NCI-H187 (cell line): ENCODE data around the gene WDR45.
A peak's percentile ranks its signal among the peaks of the same experiment; 100 is the strongest.

Source experiments
- DNase-seq, 2 experiments: peaks; one replicate each; lab custom pipeline; 2025; lab: John Stamatoyannopoulos, UW

WDR45 gene

GRCh38 chrX:49073601-49074575, 5.8 kb downstream of the WDR45 start, which contains the start of gene PRAF2:
TSS of gene PRAF2 (minus strand) at chrX:49074002. CDS start at chrX:49073987, 15 bp downstream.
- DNase-seq, result peak; percentile 26 to 57

- no peak for DNase-seq
These were observed 7.0 kb downstream of the WDR45 start for GRCh38 chrX:49072712-49073095.

GRCh38 chrX:49071877-49072711, 7.6 kb downstream of the WDR45 start:
- no peak for DNase-seq

- DNase-seq, result no peak
These were observed 8.7 kb downstream of the WDR45 start for GRCh38 chrX:49070988-49071387.

- DNase-seq, result no peak
These were observed 10.6 kb downstream of the WDR45 start for GRCh38 chrX:49069038-49069437.

DNA sequence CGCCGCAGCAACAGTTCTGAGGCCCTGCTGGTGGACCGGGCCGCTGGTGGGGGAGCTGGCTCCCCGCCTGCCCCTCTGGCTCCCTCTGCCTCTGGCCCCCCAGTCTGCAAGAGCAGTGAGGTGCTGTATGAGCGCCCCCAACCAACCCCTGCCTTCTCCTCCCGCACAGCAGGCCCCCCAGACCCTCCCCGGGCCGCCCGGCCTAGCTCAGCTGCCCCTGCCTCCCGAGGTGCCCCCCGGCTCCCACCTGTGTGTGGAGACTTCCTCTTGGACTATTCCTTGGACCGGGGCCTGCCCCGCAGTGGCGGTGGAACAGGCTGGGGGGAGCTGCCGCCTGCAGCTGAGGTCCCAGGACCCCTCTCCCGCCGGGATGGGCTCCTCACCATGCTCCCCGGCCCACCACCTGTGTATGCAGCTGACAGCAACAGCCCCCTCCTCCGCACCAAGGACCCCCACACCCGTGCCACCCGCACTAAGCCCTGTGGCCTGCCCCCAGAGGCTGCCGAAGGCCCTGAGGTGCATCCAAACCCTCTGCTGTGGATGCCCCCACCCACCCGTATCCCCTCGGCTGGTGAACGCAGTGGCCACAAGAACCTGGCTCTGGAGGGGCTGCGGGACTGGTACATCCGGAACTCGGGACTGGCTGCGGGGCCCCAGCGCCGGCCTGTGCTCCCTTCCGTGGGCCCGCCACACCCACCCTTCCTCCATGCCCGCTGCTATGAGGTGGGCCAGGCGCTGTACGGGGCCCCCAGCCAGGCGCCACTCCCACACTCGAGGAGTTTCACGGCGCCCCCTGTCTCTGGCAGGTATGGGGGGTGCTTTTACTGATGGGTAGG, 12.2 kb downstream of the WDR45 start:
- no peak for DNase-seq

DNA sequence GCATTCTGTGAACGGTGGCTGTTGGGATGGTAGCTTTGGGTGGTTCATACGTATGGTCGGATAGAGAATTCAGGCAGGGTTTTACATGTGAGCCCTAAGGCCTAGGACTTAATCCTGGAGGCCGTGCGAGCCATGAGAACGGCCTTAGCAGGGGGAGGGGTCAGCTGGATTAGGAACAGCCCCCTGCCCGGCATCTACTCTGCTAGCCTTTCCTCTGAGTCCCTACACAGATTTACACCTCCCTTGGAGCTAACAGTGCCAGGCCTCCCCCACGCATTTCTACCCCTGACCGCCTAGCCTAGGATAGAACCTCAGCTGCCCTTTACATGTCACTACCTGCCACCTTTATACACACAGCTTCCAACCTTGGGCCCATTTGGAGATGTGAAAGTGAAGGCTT, 13.0 kb downstream of the WDR45 start:
- no peak for DNase-seq

GRCh38 chrX:49066278-49066677, 13.4 kb downstream of the WDR45 start:
- no peak for DNase-seq

DNA sequence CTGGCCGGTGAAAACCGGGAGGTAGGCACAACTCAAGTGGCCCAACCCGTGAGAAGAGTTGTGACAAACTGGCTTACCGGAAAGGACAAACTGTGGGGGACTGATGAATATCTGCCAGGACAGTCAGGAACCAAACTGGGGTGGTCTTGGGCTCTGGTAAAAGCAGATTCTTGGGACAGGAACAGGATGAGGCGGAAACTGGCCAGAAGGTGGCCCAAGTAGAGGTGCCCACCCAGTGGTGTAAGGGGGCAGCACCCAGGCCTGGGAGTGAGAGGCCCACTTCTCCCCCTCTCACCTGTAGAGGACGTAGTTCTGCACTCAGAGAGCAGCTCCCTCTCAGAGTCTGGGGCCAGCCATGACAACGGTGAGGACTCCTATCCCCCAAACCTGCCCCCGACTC, 15.0 kb downstream of the WDR45 start:
- no peak for DNase-seq

DNA sequence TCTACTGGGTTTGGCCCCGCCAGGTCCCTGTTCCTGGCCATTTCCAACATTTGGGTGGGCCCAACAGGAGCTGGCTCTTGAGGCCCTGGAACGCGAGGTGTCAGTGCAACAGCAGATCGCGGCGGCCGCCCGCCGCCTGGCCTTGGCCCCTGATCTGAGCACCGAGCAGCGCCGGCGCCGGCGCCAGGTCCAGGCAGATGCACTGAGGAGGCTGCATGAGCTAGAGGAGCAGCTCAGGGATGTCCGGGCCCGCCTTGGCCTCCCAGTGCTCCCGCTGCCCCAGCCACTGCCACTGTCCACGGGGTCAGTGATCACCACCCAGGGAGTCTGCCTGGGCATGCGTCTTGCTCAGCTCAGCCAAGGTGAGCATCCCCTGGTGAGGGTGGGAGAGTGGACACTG, 15.4 kb downstream of the WDR45 start:
- DNase-seq, result no peak

DNA sequence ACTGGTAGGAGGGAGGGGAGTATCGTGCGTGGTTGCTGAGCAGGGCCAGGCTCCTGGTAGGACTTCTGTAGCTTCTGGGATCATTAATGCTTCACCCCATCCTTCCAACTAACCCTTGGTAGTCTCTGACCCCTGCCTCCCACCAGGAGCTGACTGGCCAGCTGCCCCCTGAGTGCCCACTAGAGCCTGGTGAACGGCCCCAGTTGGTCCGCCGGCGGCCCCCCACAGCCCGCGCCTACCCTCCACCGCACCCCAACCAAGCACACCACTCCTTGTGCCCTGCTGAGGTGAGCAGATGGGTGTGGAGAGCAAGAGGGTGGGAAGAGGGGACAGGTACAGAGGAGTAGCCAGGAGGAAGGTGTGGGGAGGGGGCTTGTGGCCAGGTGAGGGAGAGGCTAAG, 16.0 kb downstream of the WDR45 start:
- no peak for DNase-seq

DNA sequence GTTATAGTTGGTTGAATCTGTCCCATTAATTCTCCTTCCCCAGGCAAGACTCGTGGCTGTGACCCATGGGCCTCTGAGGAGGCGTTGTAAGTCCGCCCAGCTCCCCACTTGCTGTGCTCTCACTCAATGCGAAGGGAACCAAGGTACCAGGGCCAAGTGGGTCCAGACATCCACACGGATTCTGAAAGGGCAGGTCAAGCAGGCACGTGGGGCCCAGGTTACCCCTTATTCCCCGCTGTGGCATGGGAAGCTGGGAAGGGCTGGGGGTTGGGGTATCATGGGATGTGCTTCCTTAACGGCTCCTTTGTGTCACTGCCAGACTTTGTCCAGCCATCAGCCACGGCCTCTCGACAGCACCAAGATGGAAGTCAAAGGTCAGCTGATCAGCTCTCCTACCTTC, 17.8 kb downstream of the WDR45 start:
- no peak for DNase-seq

GRCh38 chrX:49061490-49061889, 18.2 kb downstream of the WDR45 start:
- DNase-seq, result no peak

DNA sequence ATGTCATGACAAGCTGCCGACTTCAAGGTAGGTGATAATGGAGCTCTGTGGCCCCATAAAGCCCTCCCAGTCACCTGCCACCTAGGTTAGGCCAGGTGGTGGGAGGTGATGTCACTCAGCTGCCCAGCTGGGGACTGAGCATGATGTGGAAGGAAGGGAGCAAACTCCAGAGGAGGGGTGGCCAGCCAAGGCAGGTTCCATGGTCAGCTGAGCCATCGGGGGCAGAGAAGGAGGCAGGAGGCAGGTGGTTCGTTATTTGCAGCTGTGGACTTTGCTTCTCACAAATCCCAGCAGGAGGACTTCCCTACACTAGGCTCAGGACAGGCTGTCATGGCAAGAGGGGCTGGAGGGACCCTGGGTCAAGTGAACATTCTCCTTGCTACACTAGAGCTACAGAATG, 18.8 kb downstream of the WDR45 start:
- DNase-seq, result no peak

DNA sequence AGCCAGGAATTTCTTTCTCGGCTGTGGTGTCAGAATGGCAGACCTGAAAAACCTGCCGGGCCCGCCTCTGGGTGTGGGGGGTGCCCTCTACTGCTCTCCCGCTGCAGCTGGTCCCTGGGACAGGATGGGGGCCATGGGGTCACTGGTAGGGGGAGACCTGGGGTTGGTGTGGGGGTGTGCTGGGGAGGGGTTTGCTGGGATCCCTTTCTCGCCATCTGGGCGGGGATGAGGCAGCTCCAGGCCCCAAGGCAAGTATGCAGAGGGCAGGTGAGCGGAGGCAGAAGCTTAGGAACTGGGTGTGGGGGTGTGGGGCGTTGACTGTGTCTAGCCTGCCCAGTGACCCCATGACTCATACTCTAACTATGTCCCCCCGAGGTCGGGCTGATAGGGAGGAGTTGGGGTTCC, 20.0 kb downstream of the WDR45 start:
- no peak for DNase-seq

GRCh38 chrX:49059201-49059600, 20.5 kb downstream of the WDR45 start:
- DNase-seq, result no peak

- DNase-seq, result no peak
These were observed 20.9 kb downstream of the WDR45 start, which contains the start of gene CCDC120 for GRCh38 chrX:49058794-49059193. TSS of gene CCDC120 (plus strand) at chrX:49058999. CDS start at chrX:49062042, 3,043 bp downstream.

DNA sequence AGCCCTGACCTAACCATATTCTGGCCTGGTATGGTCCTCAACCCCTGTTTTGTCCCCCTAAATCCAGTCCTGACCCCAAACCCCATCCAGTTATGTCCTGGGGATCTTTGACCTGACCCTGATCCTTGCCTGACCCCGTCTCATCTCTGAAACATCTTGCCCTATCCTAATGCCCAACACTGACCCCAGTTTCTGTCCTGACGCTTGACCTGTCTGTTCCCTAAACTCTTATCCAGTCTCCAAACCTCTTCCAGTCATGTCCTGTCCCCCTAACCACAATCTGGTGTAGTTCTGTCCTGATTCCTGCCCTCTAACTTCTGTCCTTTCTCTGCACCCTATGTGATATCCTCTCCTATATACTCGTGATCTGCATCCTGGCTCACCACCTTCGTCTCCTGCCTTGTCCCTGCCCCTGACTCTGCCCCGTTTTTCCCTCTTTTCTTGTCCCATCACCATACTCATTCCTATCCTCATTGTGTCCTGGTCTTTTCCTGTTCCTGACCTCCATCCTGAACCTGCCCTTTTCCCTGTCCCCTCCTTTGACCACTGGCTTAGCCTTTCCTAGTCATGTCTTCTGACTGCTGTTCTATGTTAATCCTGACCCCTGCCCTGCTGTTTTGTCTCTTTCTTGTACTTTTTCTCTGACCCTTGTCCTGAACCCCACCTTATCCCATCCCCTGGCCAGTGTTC, 25.5 kb downstream of the WDR45 start:
- no peak for DNase-seq

DNA sequence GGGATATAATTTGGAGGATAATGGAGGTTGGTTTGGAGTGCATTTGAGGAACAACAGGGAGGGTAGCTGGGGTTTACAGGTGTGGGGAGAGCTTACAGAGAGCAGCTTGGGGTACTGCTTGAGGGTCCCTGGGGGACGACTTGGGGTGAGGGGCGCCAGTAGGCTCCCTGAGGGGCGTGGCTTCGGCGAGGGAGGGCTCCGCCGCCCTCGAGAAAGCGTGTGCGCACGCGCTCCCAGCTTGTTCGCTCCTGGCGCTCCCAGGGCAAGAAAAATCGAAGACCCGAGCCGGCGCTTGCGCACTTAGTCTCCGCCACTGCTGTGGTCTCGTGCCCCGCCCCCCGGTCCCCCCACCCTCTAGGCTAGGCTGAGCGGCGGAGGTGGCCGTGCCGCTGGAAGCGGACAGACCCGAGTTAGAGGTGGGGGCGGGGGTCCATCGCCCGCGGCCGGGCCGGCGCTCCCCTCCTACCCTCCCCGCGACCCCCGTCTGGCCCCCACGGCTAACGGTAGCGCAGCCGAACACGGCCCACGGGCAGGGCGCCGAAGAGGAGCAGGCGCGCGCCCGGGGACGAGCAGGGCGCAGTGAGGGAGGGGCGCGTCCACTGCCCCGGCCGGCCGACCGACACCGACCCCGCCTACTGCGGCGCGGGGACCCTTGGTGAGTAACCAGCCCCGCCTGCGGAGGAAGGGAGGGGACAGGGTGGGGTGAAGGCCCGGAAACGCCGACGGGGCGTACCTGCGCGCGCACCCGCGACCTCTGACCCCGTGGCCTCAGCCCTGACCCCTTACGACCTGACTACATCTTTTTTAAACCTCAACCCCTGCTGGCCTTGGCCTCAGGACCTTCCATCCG, 26.2 kb downstream of the WDR45 start:
- peak in 1 of 2 experiments; percentile 3 for DNase-seq

DNA sequence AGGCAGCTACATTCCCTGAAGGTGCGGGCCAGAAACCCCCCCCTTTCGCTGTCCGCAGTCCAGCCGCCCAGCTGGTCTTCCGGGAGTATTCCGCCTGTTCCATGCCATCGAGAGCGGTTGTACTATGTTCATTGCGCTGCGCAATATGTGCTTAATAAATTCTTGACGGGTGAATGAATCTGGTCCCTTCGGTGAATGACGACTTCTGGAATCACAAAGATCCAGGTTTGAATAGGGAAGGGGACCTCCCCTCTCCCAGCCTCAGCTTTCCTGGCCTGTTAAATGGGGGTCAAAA, 35.8 kb downstream of the WDR45 start:
- DNase-seq, result no peak
